Caco-2 (cell line): ENCODE measurements around the gene TTLL11. TPM values are rescaled to one million over a fixed set of nuclear protein-coding genes. Genes with fewer than 3 reads are reported as not detected.

Source experiments
- BruUV-seq: library from RNA; stranded (reverse); fragments of 400-500 nt; replicated peaks from 2 replicates; lab custom pipeline; 2021; lab: Mats Ljungman, UMichigan
- CTCF ChIA-PET: fragments of 300-600 bp; sonication (Branson Sonifier 250); formaldehyde crosslinking; loops from one replicate; lab custom pipeline; 2022; ENCODE audit warnings: antibody characterized with exemption; lab: Charles Lee
- POLR2A ChIA-PET: fragments of 300-600 bp; sonication (Branson Sonifier 250); formaldehyde crosslinking; loops from one replicate; lab custom pipeline; 2022; ENCODE audit warnings: antibody characterized with exemption; lab: Charles Lee
- DNase-seq, 2 experiments: peaks; one replicate each; pipeline versions ENCODE4 v3.0.0 to v3.0.0-alpha.2; 2020 to 2022
- H3K27me3 ChIP-seq: replicated peaks from 2 replicates; pipeline ENCODE4 v1.6.0; 2011; ENCODE audit warnings: low read length; ENCODE audit not compliant: control insufficient read depth, insufficient read depth
- H3K36me3 ChIP-seq: 2 replicates; pipeline ENCODE4 v1.5.1; 2011; ENCODE audit warnings: low read length; ENCODE audit not compliant: control insufficient read depth, insufficient read depth
- H3K4me1 ChIP-seq: fragments of 250-450 bp; sonication (Bioruptor Pico); 2 replicates; pipeline ENCODE4 v1.5.1; 2020; ENCODE audit warnings: mild to moderate bottlenecking
- H3K4me3 ChIP-seq: 2 replicates; pipeline ENCODE4 v1.5.1; 2011; ENCODE audit warnings: low read depth, mild to moderate bottlenecking, control low read depth, low read length
- H3K9me3 ChIP-seq: fragments of 250-450 bp; sonication (Bioruptor Pico); 2 replicates; pipeline ENCODE4 v1.5.1; 2020; ENCODE audit warnings: mild to moderate bottlenecking, moderate library complexity
- H3K27ac Mint-ChIP-seq: one replicate; pipeline ENCODE4 v1.8.0; 2022; ENCODE audit warnings: mixed read lengths; ENCODE audit not compliant: unreplicated experiment
- H3K27me3 Mint-ChIP-seq: one replicate; pipeline ENCODE4 v1.8.0; 2022; ENCODE audit warnings: mixed read lengths; ENCODE audit not compliant: insufficient read depth, unreplicated experiment
- H3K36me3 Mint-ChIP-seq: one replicate; pipeline ENCODE4 v1.8.0; 2022; ENCODE audit warnings: mild to moderate bottlenecking, mixed read lengths; ENCODE audit not compliant: insufficient read depth, unreplicated experiment
- H3K4me1 Mint-ChIP-seq: one replicate; pipeline ENCODE4 v1.8.0; 2022; ENCODE audit warnings: low read depth, mixed read lengths; ENCODE audit not compliant: unreplicated experiment
- H3K4me3 Mint-ChIP-seq: one replicate; pipeline ENCODE4 v1.8.0; 2022; ENCODE audit warnings: mild to moderate bottlenecking, moderate library complexity, mixed read lengths; ENCODE audit not compliant: unreplicated experiment
- H3K9me3 Mint-ChIP-seq: one replicate; pipeline ENCODE4 v1.8.0; 2022; ENCODE audit warnings: mixed read lengths; ENCODE audit not compliant: unreplicated experiment
- CTCF ChIP-seq, 2 experiments: fragments of 200-600 bp in 1 of 2; IDR thresholded peaks; 1 replicate in 1 of 2; 2 replicates in 1 of 2; pipeline versions ENCODE4 v1.5.1 to v1.8.0; 2011 to 2022; ENCODE audit warnings: antibody characterized with exemption in 1 of 2, control low read depth in 1 of 2, inconsistent platforms in 1 of 2, low read depth in 1 of 2, low read length in 1 of 2, mild to moderate bottlenecking in 1 of 2, moderate library complexity in 1 of 2; ENCODE audit not compliant: insufficient read depth in 1 of 2, severe bottlenecking in 1 of 2, unreplicated experiment in 1 of 2
- intact Hi-C: fragments of 100-400 bp; cut with micrococcal nuclease; formaldehyde crosslinking; loops from one replicate; pipeline ENCODE4 v1.10.0; 2022; ENCODE audit not compliant: unreplicated experiment
- total RNA-seq: library from RNA; stranded (reverse); gene quantifications from 2 replicates; pipeline ENCODE4 v1.2.3, GENCODE V29; 2022

TTLL11 gene
- total RNA-seq, 1 experiment from 2014 or later: 4.4 TPM

GRCh38 chr9:122057211-122057610 lies 35.9 kb downstream of the TTLL11 start:
- Mint-ChIP-seq H3K27me3 (no peaks in the 10 kb centered on the region), H3K36me3 (peaks cover 5% of the 10 kb centered on the region), H3K4me1 (no peaks in the 10 kb centered on the region), H3K4me3 (no peak overlapping the region), H3K9me3 (no peaks in the 10 kb centered on the region), H3K27ac (no peak overlapping the region)
- Histone ChIP-seq H3K36me3 (no peaks in the 10 kb centered on the region), H3K9me3 (no peaks in the 10 kb centered on the region), H3K27me3 (no peaks in the 10 kb centered on the region), H3K4me1 (no peaks in the 10 kb centered on the region), H3K4me3 (no peak overlapping the region)
- CTCF ChIA-PET: interaction anchor here (0.6 kb wide), 1 partner anchor 317 kb away, joined by 3 read pairs; no protein-coding TSS in a partner anchor
- no peak for TF ChIP-seq CTCF (IDR thresholded peaks at IDR 0.05; ENCODE audit: insufficient read depth in 1 of 2, low read depth in 1 of 2, low read length in 1 of 2, severe bottlenecking in 1 of 2, unreplicated experiment in 1 of 2)
- POLR2A ChIA-PET: no interaction called here
- intact Hi-C loops: no loop called here
- DNase-seq: no peak
- BruUV-seq: no TSS peak

- Histone ChIP-seq H3K4me1 (no peaks in the 10 kb centered on the region), H3K36me3 (no peaks in the 10 kb centered on the region), H3K9me3 (no peaks in the 10 kb centered on the region), H3K27me3 (no peaks in the 10 kb centered on the region), H3K4me3 (no peak overlapping the region)
- POLR2A ChIA-PET: no interaction called here
- H3K4me1 Mint-ChIP-seq: no peaks in the 10 kb centered on the region
- H3K9me3 Mint-ChIP-seq: no peaks in the 10 kb centered on the region
- H3K36me3 Mint-ChIP-seq: peaks cover 5% of the 10 kb centered on the region
- no peak for TF ChIP-seq CTCF (IDR thresholded peaks at IDR 0.05; ENCODE audit: insufficient read depth in 1 of 2, low read depth in 1 of 2, low read length in 1 of 2, severe bottlenecking in 1 of 2, unreplicated experiment in 1 of 2)
- BruUV-seq: no TSS peak
- H3K27me3 Mint-ChIP-seq: no peaks in the 10 kb centered on the region
- intact Hi-C loops: no loop called here
- no peak overlapping the region for H3K27ac Mint-ChIP-seq
- H3K4me3 Mint-ChIP-seq: no peak overlapping the region
- DNase-seq: peak; percentile 66 to 67
- CTCF ChIA-PET: interaction anchor here (0.6 kb wide), 1 partner anchor 318 kb away, joined by 3 read pairs; no protein-coding TSS in a partner anchor
Observed at GRCh38 chr9:122056484-122056883, 36.6 kb downstream of the TTLL11 start.

GRCh38 chr9:122055701-122056100 lies 37.4 kb downstream of the TTLL11 start:
- POLR2A ChIA-PET: no interaction called here
- no peaks in the 10 kb centered on the region for H3K9me3 Mint-ChIP-seq
- H3K4me3 Mint-ChIP-seq: no peak overlapping the region
- intact Hi-C loops: no loop called here
- DNase-seq: no peak
- BruUV-seq: no TSS peak
- TF ChIP-seq CTCF (IDR thresholded peaks at IDR 0.05; ENCODE audit: insufficient read depth in 1 of 2, low read depth in 1 of 2, low read length in 1 of 2, severe bottlenecking in 1 of 2, unreplicated experiment in 1 of 2): no peak
- no peak overlapping the region for H3K27ac Mint-ChIP-seq
- no peaks in the 10 kb centered on the region for H3K27me3 Mint-ChIP-seq
- Histone ChIP-seq H3K9me3 (no peaks in the 10 kb centered on the region), H3K4me3 (no peak overlapping the region), H3K36me3 (no peaks in the 10 kb centered on the region), H3K27me3 (no peaks in the 10 kb centered on the region), H3K4me1 (no peaks in the 10 kb centered on the region)
- CTCF ChIA-PET: no interaction called here
- no peaks in the 10 kb centered on the region for H3K4me1 Mint-ChIP-seq
- H3K36me3 Mint-ChIP-seq: peaks cover 5% of the 10 kb centered on the region
